ENCODE results near the gene PKNOX2. TPM values are rescaled to one million over a fixed set of nuclear protein-coding genes. Genes with fewer than 3 reads are reported as not detected.

PKNOX2 gene
- total RNA-seq, 1 experiment from 2014 or later: not detected

DNA sequence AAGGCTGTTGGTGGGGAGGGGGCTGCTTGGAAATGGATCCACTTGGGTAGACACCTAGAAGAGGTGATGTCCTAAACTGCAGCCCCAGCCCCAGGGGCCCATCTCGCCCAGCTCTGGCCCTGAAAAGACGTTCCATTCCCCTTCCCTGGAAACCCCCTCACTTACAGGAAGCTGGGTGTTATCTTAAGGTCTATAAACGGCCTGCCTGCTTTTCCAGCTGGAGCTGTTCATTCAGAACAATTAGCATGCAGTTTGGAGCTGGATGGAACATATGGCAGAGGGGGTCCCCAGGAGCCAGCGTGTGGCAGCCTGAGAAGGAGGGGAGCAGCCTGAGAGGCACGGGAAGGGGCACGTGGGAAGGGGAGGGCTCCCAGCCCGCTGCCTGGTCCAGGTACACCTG is 139.6 kb downstream of the PKNOX2 start:
- peaks cover 20% of the 10 kb centered on the region for H3K27me3 Mint-ChIP-seq (ENCODE audit: insufficient read depth, unreplicated experiment)
- no TSS peak for BruUV-seq (replicated peaks)
- no peaks in the 10 kb centered on the region for H3K36me3 ChIP-seq (ENCODE audit: control insufficient read depth, insufficient read depth, low read length)
- H3K27ac Mint-ChIP-seq (ENCODE audit: unreplicated experiment): no peak overlapping the region
- no peak for DNase-seq
- H3K4me3 Mint-ChIP-seq (ENCODE audit: unreplicated experiment): no peak overlapping the region
- H3K4me3 ChIP-seq (ENCODE audit: low read depth, low read length): no peak overlapping the region
- TF ChIP-seq CTCF (IDR thresholded peaks at IDR 0.05; ENCODE audit: insufficient read depth in 1 of 2, low read depth in 1 of 2, low read length in 1 of 2, severe bottlenecking in 1 of 2, unreplicated experiment in 1 of 2): no peak
- CTCF ChIA-PET: no interaction called here
- intact Hi-C loops (cut with micrococcal nuclease; ENCODE audit: unreplicated experiment): no loop called here
- H3K9me3 Mint-ChIP-seq (ENCODE audit: unreplicated experiment): peaks cover 2% of the 10 kb centered on the region
- H3K4me1 ChIP-seq: no peaks in the 10 kb centered on the region
- H3K9me3 ChIP-seq: no peaks in the 10 kb centered on the region
- POLR2A ChIA-PET: no interaction called here
- no peaks in the 10 kb centered on the region for H3K36me3 Mint-ChIP-seq (ENCODE audit: insufficient read depth, unreplicated experiment)
- no peaks in the 10 kb centered on the region for H3K4me1 Mint-ChIP-seq (ENCODE audit: low read depth, unreplicated experiment)
- peaks cover 3% of the 10 kb centered on the region; the same call in 1 of the 2 replicates for H3K27me3 ChIP-seq (replicated peaks; ENCODE audit: control insufficient read depth, insufficient read depth, low read length)

DNA sequence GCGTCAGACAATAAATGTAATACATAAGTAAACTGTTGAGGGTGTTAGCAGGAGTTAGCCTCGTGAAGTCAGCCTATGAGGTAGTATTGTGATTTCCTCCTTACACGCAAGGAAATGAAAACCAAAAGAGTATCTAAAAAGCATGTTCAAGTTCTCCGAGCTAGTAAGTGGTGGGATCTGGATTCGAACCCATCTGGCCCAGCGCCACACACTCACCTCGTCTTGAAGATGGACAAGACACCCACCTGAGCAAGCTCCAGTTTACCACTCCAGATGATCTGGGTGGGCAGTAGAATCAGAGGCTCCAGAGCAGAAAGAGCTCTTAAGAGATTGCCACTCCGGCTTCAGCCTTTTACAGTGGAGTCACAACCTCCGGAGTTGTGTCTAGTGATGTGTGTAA is 140.3 kb downstream of the PKNOX2 start:
- Histone ChIP-seq H3K36me3 (ENCODE audit: control insufficient read depth, insufficient read depth, low read length) (no peaks in the 10 kb centered on the region), H3K4me3 (ENCODE audit: low read depth, low read length) (no peak overlapping the region), H3K27me3 (replicated peaks; ENCODE audit: control insufficient read depth, insufficient read depth, low read length) (peaks cover 3% of the 10 kb centered on the region; the same call in 1 of the 2 replicates), H3K4me1 (no peaks in the 10 kb centered on the region), H3K9me3 (no peaks in the 10 kb centered on the region)
- no peaks in the 10 kb centered on the region for H3K36me3 Mint-ChIP-seq (ENCODE audit: insufficient read depth, unreplicated experiment)
- H3K27me3 Mint-ChIP-seq (ENCODE audit: insufficient read depth, unreplicated experiment): peaks cover 23% of the 10 kb centered on the region
- ChIA-PET POLR2A (no interaction called here), CTCF (no interaction called here)
- peaks cover 6% of the 10 kb centered on the region for H3K9me3 Mint-ChIP-seq (ENCODE audit: unreplicated experiment)
- no peaks in the 10 kb centered on the region for H3K4me1 Mint-ChIP-seq (ENCODE audit: low read depth, unreplicated experiment)
- H3K27ac Mint-ChIP-seq (ENCODE audit: unreplicated experiment): no peak overlapping the region
- intact Hi-C loops (cut with micrococcal nuclease; ENCODE audit: unreplicated experiment): no loop called here
- TF ChIP-seq CTCF (IDR thresholded peaks at IDR 0.05; ENCODE audit: insufficient read depth in 1 of 2, low read depth in 1 of 2, low read length in 1 of 2, severe bottlenecking in 1 of 2, unreplicated experiment in 1 of 2): no peak
- no TSS peak for BruUV-seq (replicated peaks)
- DNase-seq: no peak
- no peak overlapping the region for H3K4me3 Mint-ChIP-seq (ENCODE audit: unreplicated experiment)

DNA sequence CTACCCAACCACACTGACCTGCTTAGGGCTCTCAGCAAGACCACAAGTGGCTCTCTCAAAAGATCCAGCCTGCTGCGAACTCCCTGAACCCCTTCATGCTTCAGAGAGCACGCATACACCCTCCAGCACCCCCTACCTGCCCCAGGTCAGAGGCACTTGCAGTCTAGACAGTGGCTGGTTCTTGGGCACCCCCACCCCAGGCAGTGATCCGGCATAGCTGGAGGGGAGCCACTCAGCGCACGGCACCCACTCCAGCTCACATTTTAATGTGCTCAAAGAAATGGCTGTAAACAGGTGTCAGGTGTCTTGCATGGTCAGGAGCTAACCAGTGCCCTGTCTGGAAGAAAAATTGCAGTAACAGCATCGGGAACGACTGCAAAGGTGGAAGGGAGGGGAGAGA is 140.8 kb downstream of the PKNOX2 start:
- intact Hi-C loops (cut with micrococcal nuclease; ENCODE audit: unreplicated experiment): no loop called here
- H3K27ac Mint-ChIP-seq (ENCODE audit: unreplicated experiment): no peak overlapping the region

More for the DNA sequence above, 140.8 kb downstream of the PKNOX2 start:
- no peaks in the 10 kb centered on the region for H3K4me1 ChIP-seq
- BruUV-seq (replicated peaks): no TSS peak
- H3K36me3 Mint-ChIP-seq (ENCODE audit: insufficient read depth, unreplicated experiment): no peaks in the 10 kb centered on the region
- DNase-seq: no peak
- H3K27me3 ChIP-seq (replicated peaks; ENCODE audit: control insufficient read depth, insufficient read depth, low read length): peaks cover 3% of the 10 kb centered on the region; the same call in 1 of the 2 replicates
- peaks cover 6% of the 10 kb centered on the region for H3K9me3 Mint-ChIP-seq (ENCODE audit: unreplicated experiment)
- no peaks in the 10 kb centered on the region for H3K9me3 ChIP-seq
- POLR2A ChIA-PET: no interaction called here
- H3K4me1 Mint-ChIP-seq (ENCODE audit: low read depth, unreplicated experiment): no peaks in the 10 kb centered on the region
- H3K4me3 Mint-ChIP-seq (ENCODE audit: unreplicated experiment): no peak overlapping the region
- peaks cover 25% of the 10 kb centered on the region for H3K27me3 Mint-ChIP-seq (ENCODE audit: insufficient read depth, unreplicated experiment)
- TF ChIP-seq CTCF (IDR thresholded peaks at IDR 0.05; ENCODE audit: insufficient read depth in 1 of 2, low read depth in 1 of 2, low read length in 1 of 2, severe bottlenecking in 1 of 2, unreplicated experiment in 1 of 2): no peak
- no peaks in the 10 kb centered on the region for H3K36me3 ChIP-seq (ENCODE audit: control insufficient read depth, insufficient read depth, low read length)
- CTCF ChIA-PET: no interaction called here
- no peak overlapping the region for H3K4me3 ChIP-seq (ENCODE audit: low read depth, low read length)

Measured in Caco-2 (cell line).